Thoracic aorta (tissue), 2 donors: ENCODE data around the gene SLC35A1. TPM values are rescaled to one million over a fixed set of nuclear protein-coding genes. Genes with fewer than 3 reads are reported as not detected.

Experiments
- ATAC-seq: fragments of 150-250 bp; one replicate; pipeline ENCODE4 v1.8.0; 2017; ENCODE audit warnings: low read depth; ENCODE audit not compliant: insufficient number of reproducible peaks, low FRiP score
- DNase-seq: peaks from one replicate; pipeline ENCODE4 v3.0.0-alpha.2; 2020; ENCODE audit warnings: low spot score
- H3K27ac ChIP-seq, 2 donors: fragments of 200-600 bp; sonication (generic); 1 replicate in 1 of 2; 2 replicates in 1 of 2; pipeline ENCODE4 v1.5.1; 2016; ENCODE audit warnings: mild to moderate bottlenecking in 2 of 2, moderate library complexity in 2 of 2
- H3K27me3 ChIP-seq: fragments of 200-600 bp; sonication (generic); replicated peaks from 2 replicates; pipeline ENCODE4 v1.6.0; 2016; ENCODE audit warnings: mild to moderate bottlenecking; ENCODE audit not compliant: insufficient read depth
- H3K36me3 ChIP-seq: fragments of 200-600 bp; sonication (generic); one replicate; pipeline ENCODE4 v1.5.1; 2016
- H3K4me1 ChIP-seq, 2 donors: fragments of 200-600 bp; sonication (generic); 1 replicate in 1 of 2; 2 replicates in 1 of 2; pipeline versions ENCODE4 v1.5.1 to v1.6.0; 2016; ENCODE audit warnings: low read depth in 2 of 2, mild to moderate bottlenecking in 1 of 2; ENCODE audit not compliant: control insufficient read depth in 1 of 2
- H3K4me3 ChIP-seq: fragments of 200-600 bp; sonication (generic); 2 replicates; pipeline ENCODE4 v1.5.1; 2016; ENCODE audit warnings: mild to moderate bottlenecking
- H3K9me3 ChIP-seq: fragments of 200-600 bp; sonication (generic); 2 replicates; pipeline ENCODE4 v1.5.1; 2016
- CTCF ChIP-seq: fragments of 200-600 bp; sonication (generic); IDR thresholded peaks from one replicate; pipeline ENCODE4 v1.5.1; 2019; ENCODE audit warnings: antibody characterized with exemption
- total RNA-seq, 2 donors: library from RNA; depleted of rRNA; stranded (reverse); fragments of >200 nt; gene quantifications; one replicate each; pipeline versions ENCODE4 v1.1.0 to v1.2.3, GENCODE V29; 2016

SLC35A1 gene
- 10 to 100 TPM; 14.5 to 24.0 TPM for total RNA-seq

- H3K9me3 ChIP-seq: no peaks in the 10 kb centered on the region
- no peaks in the 10 kb centered on the region for H3K27me3 ChIP-seq
- peak; percentile 52 for TF ChIP-seq CTCF
- H3K36me3 ChIP-seq: no peaks in the 10 kb centered on the region
- DNase-seq (peak; percentile 63), ATAC-seq (peak; percentile 84)
- H3K4me1 ChIP-seq: peaks cover 8 to 10% of the 10 kb centered on the region in 2 donors
- H3K4me3 ChIP-seq: peak within 1 kb of the TSS; percentile 84
- peak within 1 kb of the TSS; percentile 88 to 92 for H3K27ac ChIP-seq
Observed at GRCh38 chr6:87472525-87473418, at the start of gene SLC35A1. Gene SLC35A1 (plus strand): TSS chr6:87472974. CDS start chr6:87473004, 30 bp downstream.

- H3K27ac ChIP-seq: no peak overlapping the region
- H3K36me3 ChIP-seq: no peaks in the 10 kb centered on the region
- no peak overlapping the region for H3K4me3 ChIP-seq
- H3K4me1 ChIP-seq: no peaks in the 10 kb centered on the region
- TF ChIP-seq CTCF: no peak
- ATAC-seq: no peak
- no peak for DNase-seq
- no peaks in the 10 kb centered on the region for H3K9me3 ChIP-seq
- H3K27me3 ChIP-seq: no peaks in the 10 kb centered on the region
Observed at GRCh38 chr6:87426789-87427188, 46.0 kb upstream of the SLC35A1 start.

GRCh38 chr6:87430499-87430898 lies 42.3 kb upstream of the SLC35A1 start:
- Histone ChIP-seq H3K4me1 (no peaks in the 10 kb centered on the region), H3K4me3 (no peak overlapping the region), H3K36me3 (no peaks in the 10 kb centered on the region), H3K27me3 (no peaks in the 10 kb centered on the region), H3K9me3 (no peaks in the 10 kb centered on the region), H3K27ac (no peak overlapping the region)
- TF ChIP-seq CTCF: no peak
- no peak for DNase-seq
- ATAC-seq: no peak

GRCh38 chr6:87431263-87431662 lies 41.5 kb upstream of the SLC35A1 start:
- no peaks in the 10 kb centered on the region for H3K27me3 ChIP-seq
- H3K9me3 ChIP-seq: no peaks in the 10 kb centered on the region
- no peaks in the 10 kb centered on the region for H3K36me3 ChIP-seq
- no peak for ATAC-seq
- no peak for TF ChIP-seq CTCF
- no peak for DNase-seq
- no peaks in the 10 kb centered on the region for H3K4me1 ChIP-seq
- H3K4me3 ChIP-seq: no peak overlapping the region
- no peak overlapping the region for H3K27ac ChIP-seq

- TF ChIP-seq CTCF: no peak
- H3K27me3 ChIP-seq: no peaks in the 10 kb centered on the region
- no peak for ATAC-seq
- no peak overlapping the region for H3K4me3 ChIP-seq
- DNase-seq: no peak
- H3K27ac ChIP-seq: no peak overlapping the region
- H3K4me1 ChIP-seq: no peaks in the 10 kb centered on the region
- no peaks in the 10 kb centered on the region for H3K36me3 ChIP-seq
- no peaks in the 10 kb centered on the region for H3K9me3 ChIP-seq
Observed at GRCh38 chr6:87436435-87436834, 36.3 kb upstream of the SLC35A1 start.
